HepG2 (cell line): Measurements from ENCODE around the gene HLCS. TPM values are rescaled to one million over a fixed set of nuclear protein-coding genes. Genes with fewer than 3 reads are reported as not detected.

Experiments used
- ATAC-seq: fragments of 200-7000 bp; cut with Tn5 transposase; 3 replicates; pipeline ENCODE4 v1.9.1; 2020; ENCODE audit warnings: mild to moderate bottlenecking, moderate library complexity
- BruUV-seq: library from RNA; stranded (reverse); fragments of 400-500 nt; replicated peaks from 2 replicates; lab custom pipeline; 2021; lab: Mats Ljungman, UMichigan
- CTCF ChIA-PET: fragments of 300-600 bp; formaldehyde crosslinking; extraction: SDS; loops from one replicate; lab custom pipeline; 2021; ENCODE audit warnings: low total read pairs, inconsistent platforms, low intra/inter-chr PET ratio; lab: Yijun Ruan, JAX
- POLR2A ChIA-PET: fragments of 350-600 bp; sonication (Branson Sonifier 250); formaldehyde crosslinking; loops from one replicate; lab custom pipeline; 2020; ENCODE audit warnings: antibody characterized with exemption, inconsistent platforms; lab: Yijun Ruan, JAX
- DNase-seq: peaks from one replicate; pipeline ENCODE4 v3.0.0-alpha.2; 2015; ENCODE audit warnings: low spot score
- FAIRE-seq: peaks from 3 replicates; lab custom pipeline; 2011; peaks lifted over from hg19 to GRCh38; lab: Jason Lieb, UNC
- H2AFZ ChIP-seq: one replicate; pipeline ENCODE4 v1.6.1; 2011; ENCODE audit warnings: low read length, inconsistent platforms
- H3K27ac ChIP-seq: fragments of 300-600 bp; 3 replicates; pipeline ENCODE4 v1.8.0; 2011; ENCODE audit warnings: mixed run types, mild to moderate bottlenecking, mixed read lengths, low read length, inconsistent platforms; ENCODE audit not compliant: insufficient read depth; ENCODE audit errors: extremely low read length
- H3K27me3 ChIP-seq, 2 experiments: fragments of 200-600 bp in 1 of 2; 2 replicates in 1 of 2; 3 replicates in 1 of 2; pipeline versions ENCODE4 v1.6.0 to v1.8.0; 2011; ENCODE audit warnings: low read length in 2 of 2, mild to moderate bottlenecking in 2 of 2, moderate library complexity in 2 of 2, inconsistent platforms in 1 of 2; ENCODE audit not compliant: insufficient read depth in 2 of 2, control insufficient read depth in 1 of 2
- H3K36me3 ChIP-seq, 2 experiments: fragments of 200-600 bp in 1 of 2; replicated peaks in 1 of 2; 2 replicates in 1 of 2; 3 replicates in 1 of 2; pipeline versions ENCODE4 v1.5.1 to v1.8.0; 2011; ENCODE audit warnings: low read length in 2 of 2, inconsistent platforms in 1 of 2; ENCODE audit not compliant: insufficient read depth in 2 of 2, control insufficient read depth in 1 of 2
- H3K4me1 ChIP-seq: 2 replicates; pipeline ENCODE4 v1.5.1; 2012; ENCODE audit warnings: low read length, inconsistent platforms; ENCODE audit not compliant: insufficient read depth
- H3K4me2 ChIP-seq: 2 replicates; pipeline ENCODE4 v1.6.0; 2011; ENCODE audit warnings: low read depth, low read length, inconsistent platforms
- H3K4me3 ChIP-seq, 3 experiments: fragments of 200-600 bp in 1 of 3; sonication (generic), shearing (Covaris generic) in 1 of 3; replicated peaks in 1 of 3; 2 replicates each; pipeline ENCODE4 v1.5.1; 2011 to 2016; ENCODE audit warnings: low read length in 3 of 3, inconsistent platforms in 2 of 3, low read depth in 2 of 3, mild to moderate bottlenecking in 2 of 3, control low read depth in 1 of 3, mixed read lengths in 1 of 3; ENCODE audit not compliant: insufficient read depth in 1 of 3
- H3K79me2 ChIP-seq: one replicate; pipeline ENCODE4 v1.6.1; 2011; ENCODE audit warnings: low read length, inconsistent platforms; ENCODE audit not compliant: insufficient read depth
- H3K9ac ChIP-seq: 2 replicates; pipeline ENCODE4 v1.6.0; 2011; ENCODE audit warnings: mild to moderate bottlenecking, low read depth, low read length, inconsistent platforms; ENCODE audit not compliant: insufficient read depth
- H3K9me3 ChIP-seq: 2 replicates; pipeline ENCODE4 v1.5.1; 2012; ENCODE audit warnings: mild to moderate bottlenecking, low read length
- H4K20me1 ChIP-seq: 2 replicates; pipeline ENCODE4 v1.6.0; 2011; ENCODE audit warnings: inconsistent platforms, mild to moderate bottlenecking, low read length, moderate library complexity; ENCODE audit not compliant: insufficient read depth
- ATF4 ChIP-seq, 2 experiments: fragments of 450-650 bp in 1 of 2; sonication (generic) in 1 of 2; formaldehyde crosslinking; IDR thresholded peaks; 2 replicates each; pipeline versions ENCODE4 v1.5.0 to v1.8.0; 2020 to 2022; ENCODE audit warnings: mild to moderate bottlenecking in 1 of 2, missing genetic modification reagents in 1 of 2
- E2F2 ChIP-seq: sonication (generic); formaldehyde crosslinking; IDR thresholded peaks from 2 replicates; pipeline ENCODE4 v1.4.0; 2020; ENCODE audit warnings: missing genetic modification reagents, borderline replicate concordance
- GFI1 ChIP-seq: sonication (generic); formaldehyde crosslinking; IDR thresholded peaks from 2 replicates; pipeline ENCODE4 v1.5.0; 2020; ENCODE audit warnings: missing genetic modification reagents, mild to moderate bottlenecking, borderline replicate concordance
- KAT8 ChIP-seq: IDR thresholded peaks from 2 replicates; pipeline ENCODE4 v1.6.1; 2016; ENCODE audit warnings: missing genetic modification reagents, missing compliant biosample characterization
- MYC ChIP-seq: sonication (generic); formaldehyde crosslinking; IDR thresholded peaks from 2 replicates; pipeline ENCODE4 v1.9.0; 2021; ENCODE audit warnings: missing genetic modification reagents, borderline replicate concordance
- NCOA5 ChIP-seq: sonication (generic); formaldehyde crosslinking; IDR thresholded peaks from 2 replicates; pipeline ENCODE4 v1.4.0; 2020; ENCODE audit warnings: missing genetic modification reagents
- RBM39 ChIP-seq: fragments of 200-400 bp; formaldehyde crosslinking; IDR thresholded peaks from one replicate; pipeline ENCODE4 v1.6.1; 2018; ENCODE audit warnings: antibody characterized with exemption, mild to moderate bottlenecking, low read depth, low read length; ENCODE audit not compliant: poor library complexity, severe bottlenecking
- SP1 ChIP-seq, 2 experiments: fragments of 450-650 bp in 1 of 2; sonication (generic) in 1 of 2; formaldehyde crosslinking in 1 of 2; IDR thresholded peaks; 2 replicates each; pipeline versions ENCODE4 v1.4.0 to v1.6.1; 2016 to 2020; ENCODE audit warnings: missing genetic modification reagents in 1 of 2
- WIZ ChIP-seq: sonication (generic); formaldehyde crosslinking; IDR thresholded peaks from 2 replicates; pipeline ENCODE4 v1.5.1; 2020; ENCODE audit warnings: mild to moderate bottlenecking, missing genetic modification reagents
- ZNF232 ChIP-seq: sonication (generic); formaldehyde crosslinking; IDR thresholded peaks from 2 replicates; pipeline ENCODE4 v1.4.0; 2020; ENCODE audit warnings: missing genetic modification reagents, borderline replicate concordance
- ZNF24 ChIP-seq: fragments of 450-650 bp; IDR thresholded peaks from 2 replicates; pipeline ENCODE4 v1.6.1; 2017; ENCODE audit warnings: antibody characterized with exemption, mild to moderate bottlenecking
- ZNF33B ChIP-seq: sonication (generic); formaldehyde crosslinking; IDR thresholded peaks from 2 replicates; pipeline ENCODE4 v1.5.1; 2020; ENCODE audit warnings: mild to moderate bottlenecking, missing genetic modification reagents
- ZNF567 ChIP-seq: sonication (generic); formaldehyde crosslinking; IDR thresholded peaks from 2 replicates; pipeline ENCODE4 v1.8.1; 2023; ENCODE audit warnings: mild to moderate bottlenecking, missing genetic modification reagents, borderline replicate concordance
- ZNF616 ChIP-seq: sonication (generic); formaldehyde crosslinking; IDR thresholded peaks from 2 replicates; pipeline ENCODE4 v1.5.0; 2020; ENCODE audit warnings: low read depth, mild to moderate bottlenecking, missing genetic modification reagents
- ZNF740 ChIP-seq: sonication (generic); formaldehyde crosslinking; IDR thresholded peaks from 2 replicates; pipeline ENCODE4 v1.4.0; 2020; ENCODE audit warnings: missing genetic modification reagents
- ZNF746 ChIP-seq: sonication (generic); formaldehyde crosslinking; IDR thresholded peaks from 2 replicates; pipeline ENCODE4 v1.8.0; 2022; ENCODE audit warnings: mild to moderate bottlenecking, missing genetic modification reagents
- WGBS: methylation state at CpG from one replicate; pipeline ENCODE4 v1.1.6; 2017; ENCODE audit warnings: low lambda C conversion rate; 5-methylcytosine and 5-hydroxymethylcytosine counted together
- in situ Hi-C: cut with HindIII; loops from 2 replicates; pipeline ENCODE4 v1.10.0; 2017; ENCODE audit warnings: low pct_unique_long_range_greater_than_20kb; ENCODE audit not compliant: extremely low pct_ligation_motif_present
- intact Hi-C: fragments of 100-400 bp; cut with micrococcal nuclease; formaldehyde crosslinking; loops from one replicate; pipeline ENCODE4 v1.10.0; 2022; ENCODE audit not compliant: unreplicated experiment
- polyA plus RNA-seq, 8 experiments: library from polyadenylated mRNA; depleted of rRNA in 3 of 8; stranded (reverse) in 7 of 8; unstranded in 1 of 8; fragments of >200 nt; fragmentation: Illumina TruSeq in 4 of 8; extraction: Trizol in 4 of 8; gene quantifications; 2 replicates each; pipeline versions ENCODE4 v1.2.1 to v1.2.3, GENCODE V29; 2011 to 2016; ENCODE audit warnings: low read depth in 4 of 8, missing spikeins in 1 of 8, mixed read lengths in 1 of 8; ENCODE audit not compliant: insufficient read depth in 1 of 8
- total RNA-seq, 5 experiments: library from RNA; depleted of rRNA; stranded (reverse); fragments of >200 nt; fragmentation: Illumina TruSeq; extraction: Trizol; gene quantifications; 2 replicates each; pipeline ENCODE4 v1.2.3, GENCODE V29; 2016; ENCODE audit warnings: low read depth in 1 of 5

HLCS gene
- total and polyA plus RNA-seq, 2 of the 13 experiments (the other 11 are each of a cell fraction or from before 2014, with no cell fraction given) = 7.9 to 12.3 TPM

- no peaks in the 10 kb centered on the region for H4K20me1 ChIP-seq
- no peaks in the 10 kb centered on the region for H3K9me3 ChIP-seq
- H3K36me3 ChIP-seq = no peaks in the 10 kb centered on the region
- CTCF ChIA-PET = no interaction called here
- H3K27ac ChIP-seq = no peak overlapping the region
- in situ Hi-C loops = no loop called here
- H3K79me2 ChIP-seq = no peaks in the 10 kb centered on the region
- H3K4me2 ChIP-seq = no peak overlapping the region
- intact Hi-C loops = loop anchor here (5.0 kb wide), 2 partner anchors 52 to 118 kb away; no protein-coding TSS in a partner anchor
- BruUV-seq = no TSS peak
- H3K9ac ChIP-seq = no peak overlapping the region
- FAIRE-seq = no peak
- H3K27me3 ChIP-seq = no peaks in the 10 kb centered on the region
- TF ChIP-seq ZNF24 = no peak
- TF ChIP-seq, all 625 proteins: peak for 0
- ATAC-seq = no peak
- no peak overlapping the region for H3K4me3 ChIP-seq
- H2AFZ ChIP-seq = no peak overlapping the region
- 90% methylated on average over 10 of the region's 10 CpGs for WGBS
- H3K4me1 ChIP-seq = peaks cover 42% of the 10 kb centered on the region
- DNase-seq = no peak
- POLR2A ChIA-PET = no interaction called here
Observed at GRCh38 chr21:36864974-36865373, 101.5 kb downstream of the HLCS start.

DNA sequence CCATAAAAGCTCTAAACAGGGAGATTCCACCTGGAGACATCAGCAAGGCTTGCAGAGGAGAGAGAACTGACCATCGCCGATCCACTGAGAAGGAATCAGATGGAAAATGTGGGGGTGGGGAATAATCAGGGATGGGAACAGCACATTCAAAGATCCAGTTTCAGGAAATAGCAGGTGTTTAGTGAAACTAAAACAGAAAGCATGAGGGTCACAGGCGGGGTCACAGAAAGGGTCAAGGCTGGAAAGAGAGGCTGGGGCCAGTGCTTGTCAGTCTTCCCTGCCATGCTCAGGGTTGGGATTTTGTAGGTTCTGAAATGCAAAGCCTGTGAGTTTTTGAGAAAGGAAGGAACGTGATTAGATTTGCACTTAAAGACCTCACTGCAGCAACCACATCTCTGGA lies 103.2 kb downstream of the HLCS start:
- no peak for ATAC-seq
- intact Hi-C loops (loop anchor here (5.0 kb wide), 2 partner anchors 54 to 116 kb away; no protein-coding TSS in a partner anchor), in situ Hi-C loops (no loop called here)
- Histone ChIP-seq H3K27me3 (no peaks in the 10 kb centered on the region), H3K79me2 (no peaks in the 10 kb centered on the region), H3K4me3 (no peak overlapping the region), H3K4me2 (0 out of 2 replicates have a peak overlapping the region, but pooled peaks have one; percentile 9), H3K9ac (no peak overlapping the region), H3K9me3 (no peaks in the 10 kb centered on the region), H3K4me1 (peaks cover 60% of the 10 kb centered on the region), H4K20me1 (no peaks in the 10 kb centered on the region), H2AFZ (no peak overlapping the region), H3K36me3 (no peaks in the 10 kb centered on the region), H3K27ac (peak overlapping the region; percentile 14)
- ChIA-PET CTCF (no interaction called here), POLR2A (no interaction called here)
- DNase-seq = peak; percentile 29
- FAIRE-seq = no peak
- BruUV-seq = no TSS peak
- WGBS = 83% methylated on average over 4 of the region's 4 CpGs
- TF ChIP-seq ZNF746 (CRISPR knock-in tag) = no peak
- TF ChIP-seq E2F2 (CRISPR knock-in tag) = no peak
- TF ChIP-seq WIZ = no peak
- TF ChIP-seq SP1 (IDR thresholded peaks at IDR 0.05) = no peak
- no peak for TF ChIP-seq SP1 (CRISPR knock-in tag; IDR thresholded peaks at IDR 0.05)
- TF ChIP-seq MYC (CRISPR knock-in tag) = no peak
- TF ChIP-seq ZNF740 (CRISPR knock-in tag) = no peak
- no peak for TF ChIP-seq RBM39
- no peak for TF ChIP-seq ATF4 (CRISPR knock-in tag; IDR thresholded peaks at IDR 0.05)
- no peak for TF ChIP-seq NCOA5 (CRISPR knock-in tag)
- TF ChIP-seq ZNF567 = 0 out of 2 replicates have a peak, but pooled peaks have one; percentile 42
- TF ChIP-seq ZNF232 (CRISPR knock-in tag) = no peak
- TF ChIP-seq ZNF33B (CRISPR knock-in tag) = no peak
- no peak for TF ChIP-seq ZNF616
- 0 out of 2 replicates have a peak, but pooled peaks have one; percentile 26 for TF ChIP-seq KAT8 (CRISPR knock-in tag)
- no peak for TF ChIP-seq GFI1 (CRISPR knock-in tag)
